SK-N-SH (cell line): ENCODE results near the gene DSG2. TPM values are rescaled to one million over a fixed set of nuclear protein-coding genes. Genes with fewer than 3 reads are reported as not detected.

ENCODE experiments used
- CTCF ChIA-PET: fragments of 300-600, 350-600 bp; formaldehyde crosslinking; extraction: SDS; loops from one replicate; lab custom pipeline; 2021; lab: Yijun Ruan, JAX
- POLR2A ChIA-PET: fragments of 350-600 bp; sonication (Branson Sonifier 250); formaldehyde crosslinking; extraction: SDS; loops from one replicate; lab custom pipeline; 2020; ENCODE audit warnings: antibody characterized with exemption, inconsistent platforms; lab: Yijun Ruan, JAX
- DNase-seq: peaks from one replicate; pipeline ENCODE4 v3.0.0; 2012
- H2AFZ ChIP-seq: fragments of 200-600 bp; sonication (generic); 2 replicates; pipeline ENCODE4 v1.8.1; 2016; ENCODE audit warnings: antibody characterized with exemption, mild to moderate bottlenecking, low read depth
- H3F3A ChIP-seq: fragments of 200-600 bp; sonication (generic); replicated peaks from 2 replicates; pipeline ENCODE3; 2016; ENCODE audit warnings: antibody characterized with exemption, mild to moderate bottlenecking; ENCODE audit not compliant: insufficient read depth
- H3K27ac ChIP-seq, 2 experiments: fragments of 200-500 bp in 1 of 2; fragments of 200-600 bp in 1 of 2; sonication (Bioruptor generic) in 1 of 2; sonication (generic), shearing (Covaris generic) in 1 of 2; 2 replicates each; pipeline versions ENCODE4 v1.5.1 to v1.6.1; 2014 to 2016; ENCODE audit warnings: low read depth in 2 of 2, inconsistent platforms in 1 of 2, low read length in 1 of 2, mild to moderate bottlenecking in 1 of 2, mixed read lengths in 1 of 2
- H3K27me3 ChIP-seq: fragments of 200-600 bp; sonication (generic), shearing (Covaris generic); 2 replicates; pipeline ENCODE4 v1.6.1; 2016; ENCODE audit warnings: mixed run types; ENCODE audit not compliant: insufficient read depth
- H3K36me3 ChIP-seq, 2 experiments: fragments of 200-500 bp in 1 of 2; fragments of 200-600 bp in 1 of 2; sonication (Bioruptor generic) in 1 of 2; sonication (generic) in 1 of 2; replicated peaks in 1 of 2; 2 replicates each; pipeline versions ENCODE3 to v1.5.1; 2014 to 2016; ENCODE audit warnings: low read length in 1 of 2, mild to moderate bottlenecking in 1 of 2; ENCODE audit not compliant: insufficient read depth in 2 of 2, control insufficient read depth in 1 of 2
- H3K4me1 ChIP-seq, 2 experiments: fragments of 200-500 bp in 1 of 2; fragments of 200-600 bp in 1 of 2; sonication (Bioruptor generic) in 1 of 2; sonication (generic), shearing (Covaris generic) in 1 of 2; 2 replicates each; pipeline versions ENCODE4 v1.5.1 to v1.6.1; 2014 to 2016; ENCODE audit warnings: low read depth in 1 of 2, low read length in 1 of 2, mixed run types in 1 of 2; ENCODE audit not compliant: insufficient read depth in 2 of 2, control insufficient read depth in 1 of 2
- H3K4me2 ChIP-seq: fragments of 200-600 bp; sonication (generic), shearing (Covaris generic); 2 replicates; pipeline ENCODE4 v1.6.1; 2017; ENCODE audit warnings: mixed run types
- H3K4me3 ChIP-seq, 2 experiments: fragments of 200-500 bp in 1 of 2; fragments of 200-600 bp in 1 of 2; sonication (Bioruptor generic) in 1 of 2; sonication (generic), shearing (Covaris generic) in 1 of 2; 2 replicates each; pipeline versions ENCODE4 v1.5.1 to v1.8.1; 2014 to 2016; ENCODE audit warnings: low read depth in 2 of 2, inconsistent platforms in 1 of 2, low read length in 1 of 2, mild to moderate bottlenecking in 1 of 2, mixed read lengths in 1 of 2, moderate library complexity in 1 of 2
- H3K79me2 ChIP-seq: fragments of 200-600 bp; sonication (generic); 2 replicates; pipeline ENCODE4 v1.8.1; 2017; ENCODE audit warnings: mild to moderate bottlenecking; ENCODE audit not compliant: insufficient read depth
- H3K9ac ChIP-seq: fragments of 200-600 bp; sonication (generic); 2 replicates; pipeline ENCODE4 v1.6.1; 2017; ENCODE audit warnings: mixed run types
- H3K9me2 ChIP-seq: fragments of 200-600 bp; sonication (generic); 2 replicates; pipeline ENCODE4 v1.6.1; 2017; ENCODE audit warnings: mixed run types
- H3K9me3 ChIP-seq: fragments of 200-600 bp; sonication (generic); 2 replicates; pipeline ENCODE4 v1.6.1; 2017; ENCODE audit warnings: mixed run types, mild to moderate bottlenecking, moderate library complexity
- H4K20me1 ChIP-seq: fragments of 200-600 bp; sonication (generic); 2 replicates; pipeline ENCODE4 v1.6.1; 2017; ENCODE audit warnings: mild to moderate bottlenecking, mixed run types; ENCODE audit not compliant: insufficient read depth
- CHD2 ChIP-seq: fragments of 150-350 bp; IDR thresholded peaks from 2 replicates; pipeline ENCODE4 v1.6.1; 2018; ENCODE audit warnings: low read length; ENCODE audit not compliant: partially characterized antibody
- CTCF ChIP-seq: fragments of 200-600 bp; sonication (generic); IDR thresholded peaks from 2 replicates; pipeline ENCODE4 v1.6.1; 2017; ENCODE audit warnings: antibody characterized with exemption, mild to moderate bottlenecking, moderate library complexity
- ELF1 ChIP-seq: IDR thresholded peaks from 2 replicates; pipeline ENCODE4 v1.4.0; 2012
- EP300 ChIP-seq, 2 experiments: IDR thresholded peaks; 2 replicates each; pipeline versions ENCODE4 v1.4.0 to v1.6.1; 2012; ENCODE audit warnings: borderline replicate concordance in 1 of 2, low read depth in 1 of 2, low read length in 1 of 2
- FOSL2 ChIP-seq: IDR thresholded peaks from 2 replicates; pipeline ENCODE4 v1.4.0; 2012; ENCODE audit warnings: low read depth, mild to moderate bottlenecking, moderate library complexity, borderline replicate concordance
- FOXJ3 ChIP-seq: sonication (generic); formaldehyde crosslinking; IDR thresholded peaks from 2 replicates; pipeline ENCODE4 v1.5.1; 2020; ENCODE audit warnings: mild to moderate bottlenecking, missing genetic modification reagents
- GABPA ChIP-seq: IDR thresholded peaks from 2 replicates; pipeline ENCODE4 v1.4.0; 2012; ENCODE audit warnings: low read depth, mild to moderate bottlenecking
- GATA2 ChIP-seq: sonication (generic); formaldehyde crosslinking; IDR thresholded peaks from 2 replicates; pipeline ENCODE4 v1.5.0; 2020; ENCODE audit warnings: mild to moderate bottlenecking, missing genetic modification reagents
- IRF3 ChIP-seq: fragments of 150-350 bp; IDR thresholded peaks from 2 replicates; pipeline ENCODE4 v1.6.1; 2016; ENCODE audit warnings: mild to moderate bottlenecking, low read depth, low read length
- MAX ChIP-seq: IDR thresholded peaks from 2 replicates; pipeline ENCODE4 v1.4.0; 2012; ENCODE audit warnings: low read depth
- NFIC ChIP-seq: IDR thresholded peaks from 2 replicates; pipeline ENCODE4 v1.4.0; 2012; ENCODE audit warnings: borderline replicate concordance
- NRF1 ChIP-seq: IDR thresholded peaks from 2 replicates; pipeline ENCODE4 v1.6.1; 2012; ENCODE audit warnings: low read depth, mild to moderate bottlenecking, low read length
- POLR2AphosphoS5 ChIP-seq: IDR thresholded peaks from 2 replicates; pipeline ENCODE4 v1.6.1; 2012; ENCODE audit warnings: low read depth, low read length
- RFX5 ChIP-seq: IDR thresholded peaks from 2 replicates; pipeline ENCODE4 v1.6.1; 2012; ENCODE audit warnings: mild to moderate bottlenecking, improper control_type of control experiment, low read length
- TAF1 ChIP-seq: IDR thresholded peaks from 2 replicates; pipeline ENCODE4 v1.6.1; 2012; ENCODE audit warnings: low read depth, mild to moderate bottlenecking, low read length, moderate library complexity, borderline replicate concordance
- TEAD4 ChIP-seq: IDR thresholded peaks from 2 replicates; pipeline ENCODE4 v1.4.0; 2012; ENCODE audit warnings: mild to moderate bottlenecking, borderline replicate concordance; ENCODE audit not compliant: insufficient read depth
- USF1 ChIP-seq: IDR thresholded peaks from 2 replicates; pipeline ENCODE4 v1.4.0; 2012; ENCODE audit warnings: low read depth, borderline replicate concordance
- USF2 ChIP-seq: fragments of 150-350 bp; IDR thresholded peaks from 2 replicates; pipeline ENCODE4 v1.6.1; 2017; ENCODE audit warnings: antibody characterized with exemption, low read length, low read depth, borderline replicate concordance
- YY1 ChIP-seq: IDR thresholded peaks from 2 replicates; pipeline ENCODE4 v1.4.0; 2012; ENCODE audit warnings: low read depth, mild to moderate bottlenecking
- ZBTB33 ChIP-seq: IDR thresholded peaks from 2 replicates; pipeline ENCODE4 v1.4.0; 2012; ENCODE audit warnings: low read depth, borderline replicate concordance
- WGBS: methylation state at CpG from one replicate; pipeline ENCODE4 v1.1.6; 2017; ENCODE audit warnings: low lambda C conversion rate; 5-methylcytosine and 5-hydroxymethylcytosine counted together
- polyA plus RNA-seq, 3 experiments: library from polyadenylated mRNA; depleted of rRNA; stranded (reverse); fragments of >200 nt; gene quantifications; 2 replicates each; pipeline ENCODE4 v1.2.3, GENCODE V29; 2012

DSG2 gene
- polyA plus RNA-seq, 1 of the 3 experiments (the other 2 are of a cell fraction), result not detected

GRCh38 chr18:31591628-31592027 is 93.7 kb downstream of the DSG2 start, which contains the start of gene TTR:
Gene TTR, plus strand, starts transcription at chr18:31591877. Its CDS starts 26 bp downstream, at chr18:31591903.
- H3K36me3 ChIP-seq, result no peaks in the 10 kb centered on the region
- ChIA-PET POLR2A (no interaction called here), CTCF (no interaction called here)
- no peaks in the 10 kb centered on the region for H3K79me2 ChIP-seq
- H3K27ac ChIP-seq, result no peak within 1 kb of the TSS
- no peak within 1 kb of the TSS for H3K9ac ChIP-seq
- H3K9me3 ChIP-seq, result no peaks in the 10 kb centered on the region
- no peak for DNase-seq
- 63% methylated on average over 5 of the region's 5 CpGs for WGBS
- no peaks in the 10 kb centered on the region for H3K9me2 ChIP-seq
- TF ChIP-seq POLR2AphosphoS5 (no peak), RFX5 (no peak)
- no peak within 1 kb of the TSS for H2AFZ ChIP-seq
- H3K4me2 ChIP-seq, result no peak within 1 kb of the TSS
- H3K4me3 ChIP-seq, result no peak within 1 kb of the TSS
- H3F3A ChIP-seq, result peaks cover 11% of the 10 kb centered on the region
- no peaks in the 10 kb centered on the region for H3K27me3 ChIP-seq
- H4K20me1 ChIP-seq, result no peaks in the 10 kb centered on the region
- peaks cover 4 to 7% of the 10 kb centered on the region in 2 experiments; a peak in 3 of 4 replicates for H3K4me1 ChIP-seq

- Histone ChIP-seq H3K9me2 (no peaks in the 10 kb centered on the region), H3K4me3 (no peak overlapping the region), H3K79me2 (no peaks in the 10 kb centered on the region), H4K20me1 (no peaks in the 10 kb centered on the region), H3K9me3 (no peaks in the 10 kb centered on the region), H3K4me1 (peaks cover 4 to 7% of the 10 kb centered on the region in 2 experiments; a peak in 3 of 4 replicates), H3K27me3 (no peaks in the 10 kb centered on the region), H2AFZ (no peak overlapping the region), H3K36me3 (no peaks in the 10 kb centered on the region), H3K4me2 (no peak overlapping the region), H3K27ac (no peak overlapping the region), H3F3A (peaks cover 11% of the 10 kb centered on the region), H3K9ac (no peak overlapping the region)
- CTCF ChIA-PET, result no interaction called here
- no peak for DNase-seq
- WGBS, result 74% methylated on average over 10 of the region's 10 CpGs
- POLR2A ChIA-PET, result no interaction called here
- TF ChIP-seq USF1 (no peak), YY1 (no peak), NFIC (no peak), TAF1 (no peak), FOSL2 (no peak), CHD2 (no peak), GATA2 (CRISPR knock-in tag) (no peak), ELF1 (no peak), IRF3 (no peak), CTCF (no peak), GABPA (no peak), USF2 (no peak), RFX5 (no peak), MAX (no peak), NRF1 (no peak), ZBTB33 (no peak), EP300 (IDR thresholded peaks at IDR 0.05; ENCODE audit: borderline replicate concordance in 1 of 2, low read depth in 1 of 2, low read length in 1 of 2) (no peak), TEAD4 (no peak), FOXJ3 (CRISPR knock-in tag) (no peak)
- TF ChIP-seq, all 33 proteins: peak for 0
These were observed 94.7 kb downstream of the DSG2 start for GRCh38 chr18:31592506-31593157.
